GF-D8 (cell line): ENCODE measurements around the gene ADGRF5.

Experiments used
- DNase-seq: peaks from one replicate; lab custom pipeline; 2025; lab: John Stamatoyannopoulos, UW

ADGRF5 gene, protein sequence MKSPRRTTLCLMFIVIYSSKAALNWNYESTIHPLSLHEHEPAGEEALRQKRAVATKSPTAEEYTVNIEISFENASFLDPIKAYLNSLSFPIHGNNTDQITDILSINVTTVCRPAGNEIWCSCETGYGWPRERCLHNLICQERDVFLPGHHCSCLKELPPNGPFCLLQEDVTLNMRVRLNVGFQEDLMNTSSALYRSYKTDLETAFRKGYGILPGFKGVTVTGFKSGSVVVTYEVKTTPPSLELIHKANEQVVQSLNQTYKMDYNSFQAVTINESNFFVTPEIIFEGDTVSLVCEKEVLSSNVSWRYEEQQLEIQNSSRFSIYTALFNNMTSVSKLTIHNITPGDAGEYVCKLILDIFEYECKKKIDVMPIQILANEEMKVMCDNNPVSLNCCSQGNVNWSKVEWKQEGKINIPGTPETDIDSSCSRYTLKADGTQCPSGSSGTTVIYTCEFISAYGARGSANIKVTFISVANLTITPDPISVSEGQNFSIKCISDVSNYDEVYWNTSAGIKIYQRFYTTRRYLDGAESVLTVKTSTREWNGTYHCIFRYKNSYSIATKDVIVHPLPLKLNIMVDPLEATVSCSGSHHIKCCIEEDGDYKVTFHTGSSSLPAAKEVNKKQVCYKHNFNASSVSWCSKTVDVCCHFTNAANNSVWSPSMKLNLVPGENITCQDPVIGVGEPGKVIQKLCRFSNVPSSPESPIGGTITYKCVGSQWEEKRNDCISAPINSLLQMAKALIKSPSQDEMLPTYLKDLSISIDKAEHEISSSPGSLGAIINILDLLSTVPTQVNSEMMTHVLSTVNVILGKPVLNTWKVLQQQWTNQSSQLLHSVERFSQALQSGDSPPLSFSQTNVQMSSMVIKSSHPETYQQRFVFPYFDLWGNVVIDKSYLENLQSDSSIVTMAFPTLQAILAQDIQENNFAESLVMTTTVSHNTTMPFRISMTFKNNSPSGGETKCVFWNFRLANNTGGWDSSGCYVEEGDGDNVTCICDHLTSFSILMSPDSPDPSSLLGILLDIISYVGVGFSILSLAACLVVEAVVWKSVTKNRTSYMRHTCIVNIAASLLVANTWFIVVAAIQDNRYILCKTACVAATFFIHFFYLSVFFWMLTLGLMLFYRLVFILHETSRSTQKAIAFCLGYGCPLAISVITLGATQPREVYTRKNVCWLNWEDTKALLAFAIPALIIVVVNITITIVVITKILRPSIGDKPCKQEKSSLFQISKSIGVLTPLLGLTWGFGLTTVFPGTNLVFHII (N-terminal part only)

GRCh38 chr6:46921731-46922130 lies at the start of gene ADGRF5:
TSS of gene ADGRF5 (minus strand) at chr6:46921938. CDS start at chr6:46906762, 15,176 bp downstream.
- no peak for DNase-seq

GRCh38 chr6:46969206-46969605 lies 47.5 kb upstream of the ADGRF5 start:
- DNase-seq = no peak

DNA sequence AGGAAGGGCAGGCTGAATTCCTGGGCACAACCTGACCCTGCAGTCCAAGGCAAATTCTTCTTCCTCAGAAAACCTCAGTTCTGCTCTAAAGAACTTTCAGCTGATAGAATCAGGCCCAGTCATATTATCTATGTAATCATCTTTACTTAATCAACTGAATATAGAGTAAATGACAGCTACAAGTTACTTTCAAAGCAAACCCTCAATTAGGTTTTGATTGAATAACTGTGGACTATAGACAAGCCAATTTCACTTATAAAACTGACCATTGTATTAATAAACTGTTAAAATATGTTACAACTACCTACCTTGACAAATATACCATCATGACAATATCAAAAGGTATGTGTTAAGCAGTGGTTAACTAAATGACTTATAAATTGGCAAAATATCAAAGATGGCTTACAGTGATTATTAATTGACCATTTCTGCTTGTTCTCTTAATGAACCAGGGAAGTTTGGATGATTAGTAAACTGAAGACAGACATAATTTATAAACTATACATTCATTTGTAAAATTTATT lies 46.1 kb upstream of the ADGRF5 start:
- DNase-seq = no peak

- DNase-seq = no peak
Measured at GRCh38 chr6:46964716-46965519, 43.2 kb upstream of the ADGRF5 start.

GRCh38 chr6:46963626-46964025 lies 41.9 kb upstream of the ADGRF5 start:
- no peak for DNase-seq

- DNase-seq = no peak
Measured at GRCh38 chr6:46963039-46963438, 41.3 kb upstream of the ADGRF5 start.

DNA sequence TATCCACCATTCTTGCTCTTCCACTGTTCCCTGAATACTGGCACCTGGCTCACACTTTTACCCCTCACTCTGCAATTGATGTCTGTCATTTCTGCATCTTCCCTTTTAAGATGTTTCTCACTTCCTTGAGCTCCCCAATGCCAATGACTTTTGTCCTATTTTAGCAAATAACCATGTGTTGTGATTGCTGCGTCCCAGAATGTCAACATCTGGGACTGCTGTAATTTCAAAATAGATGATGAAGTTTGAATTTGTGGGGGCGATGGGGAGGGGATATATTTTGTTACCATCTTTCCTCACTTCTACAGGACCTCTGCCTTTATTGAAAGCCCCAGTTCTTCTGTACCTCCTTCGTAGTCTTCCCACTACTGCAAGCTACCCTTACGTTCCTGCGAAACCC lies 40.0 kb upstream of the ADGRF5 start:
- no peak for DNase-seq

- DNase-seq = no peak
Measured at GRCh38 chr6:46961232-46961631, 39.5 kb upstream of the ADGRF5 start.

- DNase-seq = no peak
Measured at GRCh38 chr6:46959419-46959818, 37.7 kb upstream of the ADGRF5 start.

- DNase-seq = no peak
Measured at GRCh38 chr6:46956409-46956808, 34.7 kb upstream of the ADGRF5 start.

DNA sequence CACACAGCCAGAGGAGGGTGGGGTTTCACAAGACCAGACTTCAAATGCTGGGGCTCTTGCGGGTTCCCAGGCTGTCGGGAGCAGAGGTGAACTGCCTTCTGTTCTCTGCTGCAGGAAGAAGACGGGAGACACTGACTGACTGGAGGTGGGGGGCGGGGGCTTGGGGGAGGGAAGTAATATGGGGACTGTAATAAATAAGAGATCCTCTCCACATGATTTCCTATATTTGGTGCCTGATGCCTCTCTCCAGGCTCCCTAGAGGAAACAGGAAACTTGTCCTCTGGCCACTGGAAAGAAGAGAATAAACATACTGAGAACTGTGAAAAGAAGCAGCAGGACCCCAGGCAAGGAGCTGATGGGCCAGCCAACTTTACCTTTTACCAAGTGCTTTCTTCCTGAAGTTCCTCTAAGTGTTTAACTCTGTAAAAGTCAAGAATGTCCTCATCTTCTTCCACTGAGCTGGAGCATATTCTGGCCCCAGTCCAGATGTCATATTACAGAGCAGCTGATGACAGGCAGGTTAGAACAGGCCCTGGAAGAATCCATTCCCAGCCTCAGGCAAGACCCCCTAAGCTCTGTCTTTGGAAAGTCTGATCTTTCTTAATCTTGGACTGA lies 33.2 kb upstream of the ADGRF5 start:
- no peak for DNase-seq

DNA sequence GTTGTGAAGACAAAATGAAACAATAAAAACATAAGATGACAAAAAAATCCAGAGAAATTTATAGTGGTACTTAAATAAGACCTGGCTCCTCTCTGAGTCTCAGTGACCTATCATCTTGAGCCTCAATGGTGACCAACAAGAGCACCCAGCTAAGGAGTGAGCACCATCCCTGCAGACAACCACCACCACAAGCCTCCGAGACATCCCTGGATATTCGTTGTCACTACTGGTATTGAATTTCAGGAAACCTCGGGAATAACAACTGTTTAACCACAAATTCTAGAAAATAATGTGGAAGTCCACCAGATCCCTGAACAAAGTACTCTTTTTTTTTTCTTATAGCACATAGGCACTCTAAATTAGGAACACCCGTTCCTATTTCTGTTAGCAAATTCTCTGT lies 32.2 kb upstream of the ADGRF5 start:
- no peak for DNase-seq

- DNase-seq = no peak
Measured at GRCh38 chr6:46949632-46950280, 28.0 kb upstream of the ADGRF5 start.

GRCh38 chr6:46948699-46949098 lies 27.0 kb upstream of the ADGRF5 start:
- DNase-seq = no peak

- DNase-seq = no peak
Measured at GRCh38 chr6:46947497-46947896, 25.8 kb upstream of the ADGRF5 start.

DNA sequence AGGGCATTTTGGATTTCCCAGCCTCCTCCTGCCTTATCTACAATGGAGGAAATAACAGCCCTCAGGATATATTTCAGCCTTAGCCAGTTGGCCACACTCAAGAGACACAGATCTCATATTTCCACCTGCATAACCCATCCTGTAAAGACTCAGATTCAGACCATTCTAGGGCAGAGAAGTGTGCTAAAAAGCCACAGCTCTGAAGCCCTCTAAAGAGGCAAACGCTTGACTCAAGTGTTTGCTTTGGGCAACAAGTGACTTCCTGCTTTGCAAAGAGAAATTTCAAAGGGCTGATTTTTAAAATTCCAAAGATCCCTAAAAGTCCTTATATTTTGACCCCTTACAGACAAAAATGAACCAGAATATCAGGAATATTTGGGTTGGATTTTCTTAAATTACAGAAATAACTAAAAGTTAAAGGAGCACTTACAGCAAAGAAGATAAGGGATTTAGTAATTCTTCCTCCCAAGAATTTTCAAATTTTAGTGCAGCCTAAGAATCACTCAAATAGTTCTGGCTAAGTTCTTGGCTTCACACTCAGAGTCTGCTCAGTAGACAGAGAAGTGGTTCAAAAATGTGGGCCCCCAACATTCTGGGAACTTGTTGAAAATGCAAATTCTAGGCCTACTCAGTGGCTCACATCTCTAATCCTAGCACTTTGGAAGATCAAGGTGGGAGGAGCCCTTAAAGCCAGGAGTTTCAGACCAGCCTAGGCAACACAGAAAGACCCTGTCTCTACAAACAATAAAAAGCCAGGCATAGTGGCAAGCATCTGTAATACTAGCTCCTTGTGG lies 18.9 kb upstream of the ADGRF5 start:
- DNase-seq = no peak

DNA sequence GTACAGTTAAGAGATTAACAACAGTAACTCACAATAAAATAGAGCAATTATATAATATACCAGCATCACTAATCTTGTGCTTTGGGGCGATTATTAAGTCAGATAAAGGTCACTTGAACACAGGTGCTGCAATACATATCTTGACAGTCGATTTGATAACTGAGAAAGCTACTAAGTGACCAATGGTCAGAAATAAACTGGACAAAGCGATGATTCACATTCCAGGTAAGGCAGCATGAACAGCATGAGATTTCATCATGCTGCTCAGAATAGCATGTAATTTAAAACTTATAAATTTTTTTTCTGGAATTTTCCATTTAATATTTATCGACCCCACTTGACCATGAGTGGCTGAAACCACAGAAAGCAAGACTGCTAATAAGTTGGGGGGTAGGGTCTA lies 15.9 kb upstream of the ADGRF5 start:
- no peak for DNase-seq

DNA sequence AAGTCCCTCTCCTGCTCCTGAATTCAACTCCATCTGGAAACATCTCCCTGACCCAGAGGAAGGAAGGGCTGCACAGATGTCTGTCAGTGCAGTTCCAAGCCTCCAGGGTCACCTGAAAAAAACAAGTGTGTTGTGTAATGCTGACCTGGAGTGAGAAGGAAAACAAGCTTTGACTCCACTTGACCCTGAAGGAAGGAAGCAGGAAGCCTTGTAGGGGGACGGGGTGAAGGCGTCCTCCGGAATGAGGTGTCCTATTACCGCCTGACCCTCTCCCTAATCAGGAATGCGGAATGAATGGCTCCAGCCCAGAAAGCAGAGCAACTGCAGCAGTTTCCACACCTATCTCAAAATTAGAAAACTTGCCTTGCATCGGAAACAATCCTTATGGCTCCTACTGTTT lies 13.9 kb upstream of the ADGRF5 start:
- no peak for DNase-seq

DNA sequence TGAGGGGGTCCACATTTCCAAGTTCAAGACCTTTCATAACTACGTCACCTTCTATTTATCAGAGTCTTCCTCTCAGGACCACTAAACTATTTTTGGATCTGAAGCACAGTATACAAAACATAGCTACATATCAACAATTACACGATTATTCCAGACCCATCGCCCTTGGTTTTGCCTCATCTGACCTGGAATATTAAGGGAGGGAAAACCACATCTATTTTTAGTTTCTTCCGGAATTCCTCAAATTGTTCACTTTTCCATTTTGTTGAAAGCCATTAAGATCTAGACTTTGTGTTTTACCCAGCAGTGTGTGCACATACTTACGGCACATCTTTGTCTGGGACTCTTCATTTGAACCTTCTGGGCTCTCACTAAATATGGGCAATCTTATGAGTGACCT lies 12.0 kb upstream of the ADGRF5 start:
- no peak for DNase-seq
